Skeletal muscle satellite cell (primary cell): ENCODE data around the gene ALOXE3.

ENCODE experiments used
- H3K27me3 ChIP-seq: 2 replicates; pipeline ENCODE4 v1.7.0; 2013; ENCODE audit warnings: low read length; ENCODE audit not compliant: control insufficient read depth, insufficient read depth
- H3K36me3 ChIP-seq: 2 replicates; pipeline ENCODE4 v1.7.0; 2013; ENCODE audit warnings: mild to moderate bottlenecking, control low read depth, low read length; ENCODE audit not compliant: insufficient read depth
- H3K4me1 ChIP-seq: 2 replicates; pipeline ENCODE4 v1.7.0; 2013; ENCODE audit warnings: low read length; ENCODE audit not compliant: control insufficient read depth, insufficient read depth
- H3K4me2 ChIP-seq: 2 replicates; pipeline ENCODE4 v1.7.0; 2013; ENCODE audit warnings: mild to moderate bottlenecking, low read length
- H3K4me3 ChIP-seq: 2 replicates; pipeline ENCODE4 v1.7.0; 2013; ENCODE audit warnings: low read length
- H3K9ac ChIP-seq: 2 replicates; pipeline ENCODE4 v1.7.0; 2013; ENCODE audit warnings: mild to moderate bottlenecking, low read depth, low read length, moderate library complexity
- H3K9me3 ChIP-seq: replicated peaks from 2 replicates; pipeline ENCODE4 v1.7.0; 2013; ENCODE audit warnings: mild to moderate bottlenecking, control low read depth, low read length

The ALOXE3 gene

DNA sequence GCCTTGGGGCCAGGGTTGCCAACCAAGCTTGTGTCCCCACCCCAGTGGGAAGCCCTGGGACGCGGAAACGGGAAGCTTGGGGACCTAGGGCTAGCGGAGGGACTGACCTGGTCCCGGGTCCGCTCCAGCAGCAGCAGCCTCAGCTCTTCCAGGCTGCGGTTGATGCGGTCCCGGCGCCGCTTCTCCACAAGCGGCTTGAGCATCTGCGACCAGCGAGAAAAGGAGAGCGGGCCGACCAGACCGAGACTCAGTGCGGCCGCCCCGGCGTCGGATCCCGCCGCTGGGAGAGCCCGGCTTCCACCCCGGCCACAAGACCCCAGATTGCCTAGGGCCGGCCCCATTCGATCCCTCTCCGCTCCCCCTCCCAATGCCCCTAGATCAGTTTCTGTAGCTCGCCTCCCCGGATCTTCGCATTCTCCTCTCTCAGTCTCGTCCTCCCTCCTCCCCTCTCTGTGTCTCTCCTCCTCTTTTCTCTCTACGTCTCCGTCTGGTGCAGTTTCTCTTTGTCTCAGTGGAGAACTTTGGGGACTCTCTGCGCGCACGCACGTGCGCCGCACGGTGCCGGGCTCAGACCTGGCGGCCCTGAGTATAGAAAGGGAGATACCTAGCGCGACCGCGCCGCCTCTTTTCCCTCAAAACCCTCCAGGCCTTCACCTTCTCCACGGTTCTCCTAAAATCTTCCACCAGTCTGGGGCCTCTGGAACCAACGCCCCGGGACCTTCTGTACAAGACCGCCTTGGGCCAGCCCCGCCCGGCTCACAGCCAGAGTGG is 4.8 kb upstream of the ALOXE3 start:
- Histone ChIP-seq H3K9ac (peak overlapping the region; percentile 60), H3K4me3 (peak overlapping the region; percentile 72), H3K4me1 (peaks cover 47% of the 10 kb centered on the region), H3K27me3 (no peaks in the 10 kb centered on the region), H3K9me3 (no peaks in the 10 kb centered on the region), H3K4me2 (peak overlapping the region; percentile 89), H3K36me3 (no peaks in the 10 kb centered on the region)

DNA sequence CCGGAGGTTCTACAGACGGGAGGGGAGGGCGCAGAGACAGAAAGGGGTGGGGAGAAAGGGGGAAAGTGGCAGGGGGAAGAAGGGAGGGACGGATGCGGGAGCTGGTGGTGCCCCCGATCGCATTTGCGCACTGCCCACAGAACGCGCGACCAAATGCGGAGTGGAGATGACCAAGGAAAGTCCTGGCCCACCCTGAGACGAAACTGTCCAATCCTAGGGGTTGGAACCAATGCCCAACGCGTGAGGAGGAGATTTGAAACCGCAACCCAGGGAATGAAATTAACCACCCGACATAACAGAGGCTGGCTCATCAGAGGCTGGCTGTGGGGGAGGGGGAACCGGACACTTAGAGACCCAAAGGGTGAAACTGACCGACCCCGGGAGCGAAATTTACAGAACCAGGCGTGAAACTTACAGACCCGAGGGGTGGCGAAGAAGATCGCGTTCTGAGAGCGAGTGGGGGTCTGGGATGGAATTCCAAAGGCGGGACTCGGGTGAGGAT is 4.2 kb upstream of the ALOXE3 start:
- Histone ChIP-seq H3K36me3 (no peaks in the 10 kb centered on the region), H3K4me1 (peaks cover 53% of the 10 kb centered on the region), H3K9me3 (no peaks in the 10 kb centered on the region), H3K4me2 (peak overlapping the region; percentile 89), H3K27me3 (peaks cover 2% of the 10 kb centered on the region), H3K4me3 (peak overlapping the region; percentile 72), H3K9ac (peak overlapping the region; percentile 60)

DNA sequence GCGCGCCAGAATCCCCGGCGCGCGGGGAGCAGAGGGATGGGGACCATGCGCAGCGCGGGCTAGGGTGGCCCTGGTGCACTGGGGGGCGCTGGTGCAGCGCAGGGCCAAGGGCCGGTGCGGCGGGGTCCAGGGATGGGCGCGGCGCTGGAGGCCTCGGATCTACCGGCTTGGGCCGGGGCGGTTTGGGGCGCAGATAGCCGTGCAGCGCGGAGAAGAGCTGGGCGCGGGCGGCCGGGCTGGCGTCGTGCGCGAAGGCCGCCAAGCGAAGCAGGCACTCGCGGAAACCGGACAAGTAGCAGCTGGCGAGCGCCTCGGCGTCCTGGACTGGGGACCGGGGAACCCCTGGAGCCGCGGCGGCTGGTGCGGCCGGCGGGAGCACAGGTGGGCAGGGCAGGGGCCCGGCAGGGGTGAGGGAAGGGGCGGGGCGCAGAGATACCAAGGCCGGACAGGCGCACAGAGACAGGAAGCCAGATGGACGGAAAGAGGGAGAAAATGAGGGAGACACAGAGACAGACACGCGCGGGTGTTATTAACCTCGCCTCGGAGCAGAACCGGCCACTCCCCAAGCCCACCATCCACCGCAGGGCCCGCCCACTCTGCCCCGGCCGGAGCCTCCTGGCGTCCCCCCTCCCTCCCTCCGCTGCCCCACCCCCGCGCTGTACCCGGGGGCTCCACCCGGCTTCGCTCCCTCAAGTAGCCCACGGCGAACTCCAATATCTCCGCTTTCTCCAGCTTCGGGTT is 3.5 kb upstream of the ALOXE3 start:
- Histone ChIP-seq H3K36me3 (no peaks in the 10 kb centered on the region), H3K9me3 (no peaks in the 10 kb centered on the region), H3K27me3 (peaks cover 4% of the 10 kb centered on the region), H3K9ac (peak overlapping the region; percentile 60), H3K4me2 (peak overlapping the region; percentile 89), H3K4me3 (peak overlapping the region; percentile 72), H3K4me1 (peaks cover 49% of the 10 kb centered on the region)

GRCh38 chr17:8121407-8121680 is 3.0 kb upstream of the ALOXE3 start:
- Histone ChIP-seq H3K27me3 (peaks cover 9% of the 10 kb centered on the region), H3K9me3 (no peaks in the 10 kb centered on the region), H3K4me3 (peak overlapping the region; percentile 80), H3K4me2 (peak overlapping the region; percentile 89), H3K4me1 (peaks cover 49% of the 10 kb centered on the region), H3K36me3 (no peaks in the 10 kb centered on the region), H3K9ac (no peak overlapping the region)

DNA sequence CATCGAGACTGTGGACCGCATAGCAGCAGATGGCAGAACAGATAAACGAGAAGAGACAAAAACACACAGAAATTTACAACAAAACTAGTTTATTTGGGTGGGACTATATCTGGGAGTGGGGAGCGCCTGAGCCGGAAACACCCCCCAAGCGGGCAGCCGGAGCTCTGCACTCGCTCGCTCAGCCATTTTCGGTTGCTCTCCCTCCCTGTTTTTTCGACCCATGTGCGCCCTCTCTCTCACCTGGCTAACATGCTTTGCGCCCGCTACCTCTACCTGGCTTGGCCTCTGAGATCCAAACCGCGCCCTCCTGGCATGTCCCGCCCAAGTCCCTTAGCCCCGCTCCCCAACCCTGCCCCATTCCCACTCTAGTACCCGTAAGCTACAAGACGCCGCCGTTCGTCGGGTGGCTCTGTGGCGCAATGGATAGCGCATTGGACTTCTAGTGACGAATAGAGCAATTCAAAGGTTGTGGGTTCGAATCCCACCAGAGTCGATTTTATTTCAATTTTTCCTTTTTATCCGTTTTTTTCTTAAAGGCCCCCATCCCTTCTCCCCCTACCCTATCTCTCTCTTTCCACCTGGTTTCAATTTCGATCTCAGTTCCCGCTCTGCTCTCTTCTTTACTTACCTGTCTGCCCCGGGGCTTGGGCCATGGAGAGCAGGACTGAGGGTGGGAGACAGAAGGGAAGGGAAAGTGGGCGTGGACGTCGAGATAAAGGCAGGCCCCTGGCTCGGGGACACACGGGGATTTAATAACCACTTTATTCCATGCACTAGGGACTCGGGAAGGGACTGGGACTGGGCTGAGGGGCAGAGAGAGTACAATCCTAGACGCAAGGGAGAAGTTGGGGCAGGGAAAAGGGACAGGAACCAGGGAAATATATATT is 2.4 kb upstream of the ALOXE3 start:
- H3K4me2 ChIP-seq, result peak overlapping the region; percentile 89
- peaks cover 46% of the 10 kb centered on the region for H3K4me1 ChIP-seq
- H3K9ac ChIP-seq, result peak overlapping the region; percentile 68
- H3K4me3 ChIP-seq, result peak overlapping the region; percentile 80
- H3K27me3 ChIP-seq, result peaks cover 15% of the 10 kb centered on the region
- no peaks in the 10 kb centered on the region for H3K36me3 ChIP-seq
- H3K9me3 ChIP-seq, result no peaks in the 10 kb centered on the region

GRCh38 chr17:8119581-8120519 is 1.5 kb upstream of the ALOXE3 start:
- Histone ChIP-seq H3K9me3 (no peaks in the 10 kb centered on the region), H3K36me3 (no peaks in the 10 kb centered on the region), H3K9ac (peak overlapping the region; percentile 68), H3K4me3 (peak overlapping the region; percentile 80), H3K4me2 (peak overlapping the region; percentile 96), H3K4me1 (peaks cover 39% of the 10 kb centered on the region), H3K27me3 (peaks cover 24% of the 10 kb centered on the region)

- Histone ChIP-seq H3K9ac (peak overlapping the region; percentile 60), H3K4me1 (peaks cover 32% of the 10 kb centered on the region), H3K27me3 (peaks cover 31% of the 10 kb centered on the region), H3K9me3 (no peaks in the 10 kb centered on the region), H3K4me2 (peak overlapping the region; percentile 96), H3K36me3 (no peaks in the 10 kb centered on the region), H3K4me3 (peak overlapping the region; percentile 70)
Measured at GRCh38 chr17:8118769-8119580, 661 bp upstream of the ALOXE3 start.

DNA sequence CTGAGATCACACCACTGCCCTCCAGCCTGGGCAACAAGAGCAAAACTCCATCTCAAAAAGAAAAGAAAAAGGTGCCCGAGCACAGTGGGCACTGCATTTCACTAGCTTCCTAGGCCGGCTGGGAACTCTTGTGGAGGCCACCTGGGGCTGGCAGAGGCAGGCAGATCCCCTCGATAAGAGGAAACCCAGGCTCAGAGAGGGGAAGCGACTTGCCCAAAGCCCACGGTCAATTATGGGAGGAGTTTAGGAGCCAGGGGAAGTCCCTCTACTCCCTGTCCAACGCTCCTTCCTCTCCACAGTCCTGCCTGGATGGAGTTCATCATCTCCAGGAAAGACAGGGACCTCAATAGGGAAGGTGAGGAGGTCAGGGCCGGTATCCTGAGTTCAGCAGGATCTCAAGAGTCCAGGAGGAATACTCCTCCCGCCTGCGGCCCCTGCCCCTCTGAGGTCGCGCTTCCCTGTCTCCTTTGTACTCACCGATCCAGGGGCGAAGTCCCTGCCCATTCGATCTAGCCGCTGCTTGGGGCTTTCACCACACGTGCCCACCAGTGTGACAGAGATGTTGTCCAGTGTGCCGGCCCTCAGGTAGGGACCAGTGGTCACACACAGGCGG is 841 bp downstream of the ALOXE3 start:
- H3K27me3 ChIP-seq, result peaks cover 39% of the 10 kb centered on the region
- H3K4me2 ChIP-seq, result peak overlapping the region; percentile 96
- H3K36me3 ChIP-seq, result no peaks in the 10 kb centered on the region
- peak overlapping the region; percentile 32 for H3K9ac ChIP-seq
- no peaks in the 10 kb centered on the region for H3K9me3 ChIP-seq
- H3K4me3 ChIP-seq, result peak overlapping the region; percentile 70
- H3K4me1 ChIP-seq, result peaks cover 17% of the 10 kb centered on the region

DNA sequence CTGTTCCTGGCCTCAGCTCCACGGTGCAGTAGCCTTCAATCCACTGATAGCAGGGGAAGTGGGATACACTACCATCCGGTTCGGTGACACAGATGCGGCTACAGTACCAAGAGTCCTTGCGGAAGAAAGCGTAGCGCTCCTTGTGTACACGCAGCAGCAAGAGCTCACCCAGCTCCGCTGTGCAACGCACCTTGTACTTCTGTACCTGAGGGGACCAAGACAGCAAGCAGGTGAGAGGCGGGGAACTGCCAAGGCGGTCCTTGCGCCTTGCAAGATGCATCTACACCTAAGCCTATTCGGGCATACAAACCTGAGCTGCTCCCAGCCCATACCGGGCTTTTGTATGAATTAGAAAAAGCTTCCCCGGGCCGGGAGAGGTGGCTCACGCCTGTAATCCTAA is 1.5 kb downstream of the ALOXE3 start:
- H3K9ac ChIP-seq, result no peak overlapping the region
- no peak overlapping the region for H3K4me3 ChIP-seq
- no peak overlapping the region for H3K4me2 ChIP-seq
- H3K9me3 ChIP-seq, result no peaks in the 10 kb centered on the region
- H3K36me3 ChIP-seq, result no peaks in the 10 kb centered on the region
- peaks cover 46% of the 10 kb centered on the region for H3K27me3 ChIP-seq
- H3K4me1 ChIP-seq, result peaks cover 16% of the 10 kb centered on the region

DNA sequence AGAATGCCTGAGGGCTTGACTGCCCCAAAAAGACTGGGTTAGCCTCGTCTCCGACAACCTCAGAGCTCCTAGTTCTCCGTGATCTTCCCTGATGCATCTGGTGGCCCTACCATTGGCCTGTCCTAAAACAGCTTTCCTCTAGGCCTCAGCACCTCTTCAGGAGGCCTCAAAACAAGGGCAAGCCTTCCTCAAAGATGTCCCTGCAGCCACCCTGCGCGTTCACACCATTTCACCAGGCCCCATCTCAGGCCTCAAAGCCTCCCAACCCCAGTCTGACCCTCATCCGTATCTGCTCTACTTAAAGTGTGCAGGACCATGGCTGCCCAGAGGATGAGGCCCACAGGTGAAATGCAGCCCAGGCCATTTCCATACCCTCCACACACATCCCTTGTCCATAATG is 7.4 kb downstream of the ALOXE3 start:
- Histone ChIP-seq H3K27me3 (peaks cover 53% of the 10 kb centered on the region), H3K36me3 (no peaks in the 10 kb centered on the region), H3K9me3 (no peaks in the 10 kb centered on the region), H3K4me2 (no peak overlapping the region), H3K4me3 (no peak overlapping the region), H3K4me1 (peaks cover 6% of the 10 kb centered on the region), H3K9ac (no peak overlapping the region)
